Panc1 (cell line): Measurements from ENCODE around the gene IQCC.

ENCODE experiments used
- POLR2AphosphoS5 ChIP-seq: IDR thresholded peaks from 2 replicates; pipeline ENCODE4 v1.6.1; 2012; ENCODE audit warnings: mild to moderate bottlenecking, low read depth, low read length, moderate library complexity
- SIN3A ChIP-seq: IDR thresholded peaks from 2 replicates; pipeline ENCODE4 v1.6.1; 2012; ENCODE audit warnings: low read depth, mild to moderate bottlenecking, low read length, moderate library complexity, borderline replicate concordance; ENCODE audit not compliant: insufficient read depth
- TCF7L2 ChIP-seq: IDR thresholded peaks from 2 replicates; pipeline ENCODE4 v1.6.1; 2011; ENCODE audit warnings: mild to moderate bottlenecking, low read depth, low read length, inconsistent platforms
- TF ChIP-seq, protein P1 (sequence below): fragments of 450-650 bp; IDR thresholded peaks from 2 replicates; pipeline ENCODE4 v1.5.1; 2017; ENCODE audit warnings: mild to moderate bottlenecking
- TF ChIP-seq, protein P2 (sequence below), 2 experiments: IDR thresholded peaks; 2 replicates each; pipeline ENCODE4 v1.6.1; 2011 to 2012; ENCODE audit warnings: low read depth in 2 of 2, control low read depth in 1 of 2, low read length in 1 of 2, mild to moderate bottlenecking in 1 of 2, moderate library complexity in 1 of 2; ENCODE audit not compliant: insufficient read depth in 1 of 2

DNA sequence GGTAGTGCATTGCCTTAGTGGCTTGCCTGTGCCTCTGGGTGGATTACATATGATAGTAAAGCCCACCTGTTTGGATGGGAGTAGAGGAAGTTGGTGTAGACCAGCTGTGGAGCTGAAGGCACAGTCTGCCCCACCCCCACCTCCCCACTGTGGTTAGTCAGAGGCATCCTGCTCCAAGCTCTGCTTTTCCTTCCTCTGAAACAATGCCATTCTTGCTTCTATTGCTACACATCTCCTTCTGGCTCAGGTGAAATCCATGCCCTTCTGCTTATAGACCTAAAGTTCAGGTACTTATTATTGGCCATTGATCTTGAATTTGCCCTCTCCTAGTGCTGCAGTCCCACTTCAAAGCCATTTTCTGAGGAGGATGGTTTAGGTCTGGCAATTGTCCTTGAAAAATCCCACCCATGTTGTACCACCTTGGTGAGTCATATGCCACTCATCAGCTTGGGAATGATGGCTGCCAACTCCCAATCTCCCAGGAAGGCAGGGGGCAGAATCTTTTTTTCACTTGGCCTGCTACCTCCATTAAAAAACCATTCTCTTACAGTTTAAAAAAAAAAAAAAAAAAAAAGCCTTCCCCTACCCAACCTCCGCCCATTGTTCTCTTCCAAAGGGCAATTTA lies 32.7 kb upstream of the IQCC start:
- TF ChIP-seq, protein P1, sequence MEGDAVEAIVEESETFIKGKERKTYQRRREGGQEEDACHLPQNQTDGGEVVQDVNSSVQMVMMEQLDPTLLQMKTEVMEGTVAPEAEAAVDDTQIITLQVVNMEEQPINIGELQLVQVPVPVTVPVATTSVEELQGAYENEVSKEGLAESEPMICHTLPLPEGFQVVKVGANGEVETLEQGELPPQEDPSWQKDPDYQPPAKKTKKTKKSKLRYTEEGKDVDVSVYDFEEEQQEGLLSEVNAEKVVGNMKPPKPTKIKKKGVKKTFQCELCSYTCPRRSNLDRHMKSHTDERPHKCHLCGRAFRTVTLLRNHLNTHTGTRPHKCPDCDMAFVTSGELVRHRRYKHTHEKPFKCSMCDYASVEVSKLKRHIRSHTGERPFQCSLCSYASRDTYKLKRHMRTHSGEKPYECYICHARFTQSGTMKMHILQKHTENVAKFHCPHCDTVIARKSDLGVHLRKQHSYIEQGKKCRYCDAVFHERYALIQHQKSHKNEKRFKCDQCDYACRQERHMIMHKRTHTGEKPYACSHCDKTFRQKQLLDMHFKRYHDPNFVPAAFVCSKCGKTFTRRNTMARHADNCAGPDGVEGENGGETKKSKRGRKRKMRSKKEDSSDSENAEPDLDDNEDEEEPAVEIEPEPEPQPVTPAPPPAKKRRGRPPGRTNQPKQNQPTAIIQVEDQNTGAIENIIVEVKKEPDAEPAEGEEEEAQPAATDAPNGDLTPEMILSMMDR: no peak
- no peak for TF ChIP-seq POLR2AphosphoS5
- no peak for TF ChIP-seq TCF7L2
- TF ChIP-seq, protein P2, sequence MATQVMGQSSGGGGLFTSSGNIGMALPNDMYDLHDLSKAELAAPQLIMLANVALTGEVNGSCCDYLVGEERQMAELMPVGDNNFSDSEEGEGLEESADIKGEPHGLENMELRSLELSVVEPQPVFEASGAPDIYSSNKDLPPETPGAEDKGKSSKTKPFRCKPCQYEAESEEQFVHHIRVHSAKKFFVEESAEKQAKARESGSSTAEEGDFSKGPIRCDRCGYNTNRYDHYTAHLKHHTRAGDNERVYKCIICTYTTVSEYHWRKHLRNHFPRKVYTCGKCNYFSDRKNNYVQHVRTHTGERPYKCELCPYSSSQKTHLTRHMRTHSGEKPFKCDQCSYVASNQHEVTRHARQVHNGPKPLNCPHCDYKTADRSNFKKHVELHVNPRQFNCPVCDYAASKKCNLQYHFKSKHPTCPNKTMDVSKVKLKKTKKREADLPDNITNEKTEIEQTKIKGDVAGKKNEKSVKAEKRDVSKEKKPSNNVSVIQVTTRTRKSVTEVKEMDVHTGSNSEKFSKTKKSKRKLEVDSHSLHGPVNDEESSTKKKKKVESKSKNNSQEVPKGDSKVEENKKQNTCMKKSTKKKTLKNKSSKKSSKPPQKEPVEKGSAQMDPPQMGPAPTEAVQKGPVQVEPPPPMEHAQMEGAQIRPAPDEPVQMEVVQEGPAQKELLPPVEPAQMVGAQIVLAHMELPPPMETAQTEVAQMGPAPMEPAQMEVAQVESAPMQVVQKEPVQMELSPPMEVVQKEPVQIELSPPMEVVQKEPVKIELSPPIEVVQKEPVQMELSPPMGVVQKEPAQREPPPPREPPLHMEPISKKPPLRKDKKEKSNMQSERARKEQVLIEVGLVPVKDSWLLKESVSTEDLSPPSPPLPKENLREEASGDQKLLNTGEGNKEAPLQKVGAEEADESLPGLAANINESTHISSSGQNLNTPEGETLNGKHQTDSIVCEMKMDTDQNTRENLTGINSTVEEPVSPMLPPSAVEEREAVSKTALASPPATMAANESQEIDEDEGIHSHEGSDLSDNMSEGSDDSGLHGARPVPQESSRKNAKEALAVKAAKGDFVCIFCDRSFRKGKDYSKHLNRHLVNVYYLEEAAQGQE (IDR thresholded peaks at IDR 0.05; ENCODE audit: insufficient read depth in 1 of 2, low read depth in 2 of 2, low read length in 1 of 2): no peak
- TF ChIP-seq SIN3A: no peak
